ENCODE data around the gene SPESP1.

- TF ChIP-seq MAX (IDR thresholded peaks at IDR 0.05) (no peak), SP4 (IDR thresholded peaks at IDR 0.05; ENCODE audit: low read length) (no peak), POLR2A (IDR thresholded peaks at IDR 0.05; ENCODE audit: control extremely low read depth in 1 of 2, low read depth in 2 of 2, low read length in 2 of 2) (no peak), CEBPB (IDR thresholded peaks at IDR 0.05; ENCODE audit: low read depth, low read length) (no peak), CTCF (IDR thresholded peaks at IDR 0.05; ENCODE audit: control extremely low read depth in 1 of 3, insufficient read depth in 1 of 3, low read depth in 1 of 3, low read length in 3 of 3) (no peak), CBX5 (IDR thresholded peaks at IDR 0.05; ENCODE audit: low read depth, low read length) (no peak), HDAC6 (IDR thresholded peaks at IDR 0.05; ENCODE audit: low read depth, low read length) (no peak), SIN3A (conservative IDR thresholded peaks at IDR 0.05 in 1 of 2, IDR thresholded peaks at IDR 0.05 in 1 of 2; ENCODE audit: low read depth in 1 of 2, low read length in 2 of 2) (no peak), GABPA (IDR thresholded peaks at IDR 0.05; ENCODE audit: borderline replicate concordance, insufficient read depth, low read length) (no peak), MAFK (IDR thresholded peaks at IDR 0.05; ENCODE audit: low read depth, low read length) (no peak), TAF1 (IDR thresholded peaks at IDR 0.05; ENCODE audit: low read depth, low read length) (no peak), TEAD4 (IDR thresholded peaks at IDR 0.05; ENCODE audit: low read depth, low read length) (no peak), EGR1 (IDR thresholded peaks at IDR 0.05; ENCODE audit: borderline replicate concordance, low read depth, low read length) (no peak)
These were observed 59.4 kb downstream of the SPESP1 start for GRCh38 chr15:68989541-68990230.
